GM21717 (cell line): ENCODE measurements around the gene CACFD1.
A peak's percentile ranks its signal among the peaks of the same experiment; 100 is the strongest.
"Not testable (repeated sequence)": the region's sequence is repeated elsewhere in the genome, so short reads cannot be mapped to it uniquely, and the experiment has no call there.

Experiments
- ATAC-seq: cut with Tn5 transposase; IDR thresholded peaks from one replicate; pipeline ENCODE4 v1.9.1; 2021; ENCODE audit warnings: mild to moderate bottlenecking, moderate library complexity; ENCODE audit not compliant: unreplicated experiment

CACFD1 gene

GRCh38 chr9:133439337-133439736, 20.4 kb upstream of the CACFD1 start:
- ATAC-seq: no peak

- no peak for ATAC-seq
These were observed 18.9 kb upstream of the CACFD1 start for GRCh38 chr9:133440874-133441273.

- ATAC-seq: no peak
These were observed 18.2 kb upstream of the CACFD1 start for GRCh38 chr9:133441571-133441970.

GRCh38 chr9:133443248-133443647, 16.5 kb upstream of the CACFD1 start:
- no peak for ATAC-seq

DNA sequence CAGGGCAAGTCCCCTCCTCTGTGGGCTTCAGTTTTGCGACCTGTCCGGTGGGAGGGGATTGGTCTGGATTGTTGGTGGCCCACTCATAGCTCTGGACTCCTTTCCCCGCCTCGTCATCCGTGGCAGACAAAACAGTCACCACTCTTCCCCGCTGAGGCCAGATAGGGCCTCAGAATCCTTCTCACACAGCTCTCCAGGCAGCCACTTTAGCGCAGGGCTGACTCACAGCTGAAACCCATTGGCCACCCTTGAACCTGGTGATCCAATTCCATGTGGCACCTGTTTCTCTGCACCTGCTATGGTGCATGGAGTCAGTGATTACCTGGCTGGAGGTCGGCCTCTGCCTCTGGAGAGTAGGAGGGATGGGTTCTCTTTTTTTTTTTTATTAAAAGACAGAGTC, 15.8 kb upstream of the CACFD1 start:
- no peak for ATAC-seq

DNA sequence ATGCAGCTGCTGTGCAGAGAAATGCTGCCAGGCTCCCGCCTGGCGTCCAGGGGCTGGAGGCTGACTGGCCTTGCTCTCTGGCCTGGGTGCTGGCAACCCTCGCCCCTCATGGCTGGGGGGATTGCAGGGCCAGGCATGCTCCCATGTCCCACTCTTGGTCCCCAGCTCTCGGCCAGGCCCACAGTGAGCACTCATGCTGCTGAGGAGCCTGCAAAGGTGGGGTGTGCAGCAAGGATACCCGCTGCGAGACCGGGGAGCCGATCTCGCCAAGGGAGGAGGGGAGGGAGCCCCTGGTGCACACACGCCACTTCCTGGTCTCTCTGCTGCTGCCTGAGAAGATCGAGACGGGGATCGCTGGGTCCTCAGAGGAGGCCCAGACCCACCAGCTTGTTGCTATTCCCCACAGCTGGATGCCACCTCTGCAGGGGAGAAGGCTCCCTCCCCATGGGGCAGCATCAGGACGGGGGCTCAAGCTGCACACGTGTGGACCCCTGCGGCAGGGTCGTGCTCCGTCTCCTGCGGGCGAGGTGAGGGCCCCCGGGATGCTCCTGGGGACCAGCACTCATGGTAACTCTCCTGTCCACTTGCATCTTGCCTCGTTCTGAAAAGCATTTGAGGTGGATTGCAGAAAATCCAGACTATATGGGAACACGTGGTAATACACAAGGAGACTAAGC, 14.3 kb upstream of the CACFD1 start:
- ATAC-seq: no peak

- no peak for ATAC-seq
These were observed 11.2 kb upstream of the CACFD1 start for GRCh38 chr9:133448487-133448972.

DNA sequence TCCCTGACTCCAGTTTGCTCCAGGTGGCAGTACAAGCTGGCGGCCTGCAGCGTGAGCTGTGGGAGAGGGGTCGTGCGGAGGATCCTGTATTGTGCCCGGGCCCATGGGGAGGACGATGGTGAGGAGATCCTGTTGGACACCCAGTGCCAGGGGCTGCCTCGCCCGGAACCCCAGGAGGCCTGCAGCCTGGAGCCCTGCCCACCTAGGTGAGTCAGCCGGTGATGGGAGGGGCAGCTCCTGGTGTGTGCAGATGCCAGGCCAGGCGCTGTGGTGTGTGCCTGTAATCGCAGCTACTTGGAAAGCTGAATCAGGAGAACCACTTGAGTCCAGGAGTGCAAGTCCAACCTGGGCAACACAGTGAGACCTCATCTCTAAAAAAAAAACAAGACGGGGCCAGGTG, 10.0 kb upstream of the CACFD1 start:
- ATAC-seq: no peak

DNA sequence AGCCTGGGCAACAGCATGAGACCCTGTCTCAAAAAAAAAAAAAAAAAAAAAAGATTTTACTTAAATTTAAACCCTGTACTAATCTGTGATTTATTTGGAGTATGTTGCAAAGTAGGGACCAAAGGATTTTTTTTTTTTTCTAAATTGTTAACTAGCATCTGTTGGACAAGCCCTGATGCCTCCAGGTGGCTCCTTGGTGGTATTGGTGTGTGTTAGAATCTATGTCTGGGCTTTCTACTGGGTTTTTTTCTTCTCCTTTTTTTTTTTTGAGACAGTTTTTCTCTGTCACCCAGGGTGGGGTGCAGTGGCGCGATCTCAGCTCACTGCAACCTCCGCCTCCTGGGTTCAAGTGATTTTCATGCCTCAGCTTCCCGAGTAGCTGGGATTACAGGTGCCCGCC, 7.9 kb upstream of the CACFD1 start:
- ATAC-seq: not testable (repeated sequence)

GRCh38 chr9:133452562-133452961, 7.2 kb upstream of the CACFD1 start:
- ATAC-seq: no peak

- ATAC-seq: no peak
These were observed 6.1 kb upstream of the CACFD1 start for GRCh38 chr9:133453651-133454050.

GRCh38 chr9:133454325-133454724, 5.5 kb upstream of the CACFD1 start:
- no peak for ATAC-seq

GRCh38 chr9:133454943-133455673, 4.7 kb upstream of the CACFD1 start:
- no peak for ATAC-seq

- no peak for ATAC-seq
These were observed 3.8 kb upstream of the CACFD1 start for GRCh38 chr9:133455936-133456335.

GRCh38 chr9:133456409-133456808, 3.4 kb upstream of the CACFD1 start:
- no peak for ATAC-seq

GRCh38 chr9:133457233-133457632, 2.5 kb upstream of the CACFD1 start:
- no peak for ATAC-seq

GRCh38 chr9:133457748-133458147, 2.0 kb upstream of the CACFD1 start:
- no peak for ATAC-seq

DNA sequence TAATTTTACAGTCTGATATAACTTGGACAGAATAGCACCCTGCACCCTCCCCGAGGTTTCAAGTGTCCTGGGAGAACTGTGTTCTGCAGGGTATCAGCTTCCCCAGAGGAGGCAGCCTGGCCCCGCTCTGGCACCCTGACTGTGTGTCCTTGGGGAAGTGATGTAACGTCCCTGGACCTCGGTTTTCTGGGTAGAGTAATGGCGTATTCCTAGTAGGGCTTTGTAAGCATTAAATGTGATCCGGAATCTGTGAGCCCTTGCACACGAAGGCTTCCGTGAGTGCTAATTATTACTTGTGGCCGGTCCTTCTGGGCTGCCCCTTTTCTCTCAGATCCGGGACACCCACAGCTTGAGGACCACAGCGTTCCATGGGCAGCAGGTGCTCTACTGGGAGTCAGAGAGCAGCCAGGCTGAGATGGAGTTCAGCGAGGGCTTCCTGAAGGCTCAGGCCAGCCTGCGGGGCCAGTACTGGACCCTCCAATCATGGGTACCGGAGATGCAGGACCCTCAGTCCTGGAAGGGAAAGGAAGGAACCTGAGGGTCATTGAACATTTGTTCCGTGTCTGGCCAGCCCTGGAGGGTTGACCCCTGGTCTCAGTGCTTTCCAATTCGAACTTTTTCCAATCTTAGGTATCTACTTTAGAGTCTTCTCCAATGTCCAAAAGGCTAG, 1.0 kb upstream of the CACFD1 start:
- ATAC-seq: no peak

DNA sequence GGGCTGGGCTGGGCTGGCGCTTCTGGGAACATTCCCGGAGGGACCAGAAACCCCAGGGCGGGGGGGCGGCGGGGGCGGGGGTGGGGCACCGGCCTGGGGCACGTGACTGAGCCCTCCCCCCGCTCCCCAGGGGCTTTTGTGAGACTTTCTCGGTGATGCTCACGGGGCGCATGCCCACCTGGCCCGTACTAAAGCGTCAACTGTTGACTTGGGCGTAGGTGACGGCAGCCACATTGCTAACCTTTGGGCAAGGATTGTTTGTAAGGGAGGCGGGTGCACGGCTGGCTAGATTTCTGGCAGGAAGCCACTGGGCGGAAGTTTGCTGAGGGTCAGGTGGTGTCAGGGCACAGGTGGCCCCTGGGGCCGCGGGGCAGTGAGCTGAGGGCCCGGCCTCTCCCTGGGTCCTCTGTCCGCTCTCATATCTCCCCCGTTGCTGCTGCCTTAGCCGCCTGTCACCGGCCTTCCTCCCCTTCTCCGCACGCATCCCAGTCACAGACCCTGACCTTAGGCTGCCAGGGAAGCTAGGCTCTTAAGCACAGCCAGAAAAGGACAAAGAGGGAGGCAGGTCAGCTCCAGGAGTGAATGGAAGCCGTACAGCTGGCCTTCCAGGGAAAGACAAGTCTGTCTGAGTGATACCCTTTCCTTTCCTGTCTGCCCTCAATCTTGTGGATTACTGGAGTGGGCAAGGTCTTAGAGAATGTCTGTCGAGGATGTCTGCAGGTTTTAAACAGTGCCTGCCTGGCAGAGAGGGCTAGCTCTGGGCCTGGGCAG, 812 bp downstream of the CACFD1 start:
- ATAC-seq: peak; percentile 13

DNA sequence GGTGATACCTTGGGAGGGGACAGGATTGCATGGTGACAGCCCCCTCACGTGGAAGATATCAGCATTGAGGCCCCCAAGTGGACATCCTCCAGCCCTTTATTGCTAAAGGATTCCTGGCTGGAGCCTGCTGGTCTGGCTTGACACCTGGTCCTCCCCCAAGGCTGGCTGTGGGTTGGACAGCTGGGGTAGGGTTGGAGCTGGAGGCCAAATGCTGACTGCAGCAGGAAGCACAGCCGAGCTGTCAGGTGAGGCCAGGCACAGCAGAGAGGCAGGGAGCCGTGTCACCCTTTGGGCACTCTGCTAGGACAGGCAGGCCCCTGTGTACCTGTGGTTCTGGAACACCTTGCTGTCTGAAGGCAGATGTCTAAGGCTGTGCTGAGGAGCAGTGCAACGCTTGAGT, 2.2 kb downstream of the CACFD1 start:
- ATAC-seq: no peak

GRCh38 chr9:133463234-133463863, 3.6 kb downstream of the CACFD1 start:
- ATAC-seq: no peak
